ENCODE results near the gene TERC.

The TERC gene

GRCh38 chr3:169780742-169781141, 15.9 kb upstream of the TERC start:
- TF ChIP-seq EGR1 (IDR thresholded peaks at IDR 0.05), result no peak
- no peak for TF ChIP-seq TCF12 (IDR thresholded peaks at IDR 0.05; ENCODE audit: low read depth)
- no peak for TF ChIP-seq NFIC (IDR thresholded peaks at IDR 0.05)
- TF ChIP-seq CREB1 (IDR thresholded peaks at IDR 0.05; ENCODE audit: low read depth), result no peak
- no peak for TF ChIP-seq REST (IDR thresholded peaks at IDR 0.05; ENCODE audit: low read depth)
- no peak for TF ChIP-seq FOXM1 (IDR thresholded peaks at IDR 0.05; ENCODE audit: borderline replicate concordance, low read depth)
- no peak for TF ChIP-seq MAX (IDR thresholded peaks at IDR 0.05)
- TF ChIP-seq ZBTB7A (IDR thresholded peaks at IDR 0.05; ENCODE audit: low read depth), result no peak
- TF ChIP-seq EP300 (IDR thresholded peaks at IDR 0.05; ENCODE audit: borderline replicate concordance), result no peak
- TF ChIP-seq RAD21 (IDR thresholded peaks at IDR 0.05; ENCODE audit: low read depth), result no peak

- TF ChIP-seq RAD21 (IDR thresholded peaks at IDR 0.05; ENCODE audit: low read depth) (no peak), EGR1 (IDR thresholded peaks at IDR 0.05) (no peak), TEAD4 (IDR thresholded peaks at IDR 0.05) (no peak)
Measured at GRCh38 chr3:169777822-169778221, 13.0 kb upstream of the TERC start.

- no peak for TF ChIP-seq TAF1 (IDR thresholded peaks at IDR 0.05; ENCODE audit: low read depth)
Measured at GRCh38 chr3:169774186-169774585, 9.3 kb upstream of the TERC start.

GRCh38 chr3:169772897-169773816, 8.3 kb upstream of the TERC start, which contains the start of gene MYNN:
Gene MYNN, plus strand, starts transcription at chr3:169773396. Its CDS starts 900 bp downstream, at chr3:169774296.
- peak; percentile 93 for TF ChIP-seq CREB1 (IDR thresholded peaks at IDR 0.05; ENCODE audit: low read depth)
- TF ChIP-seq CEBPB (IDR thresholded peaks at IDR 0.05), result 0 out of 2 replicates have a peak, but pooled peaks have one; percentile 8
- peak; percentile 55; the same call in 1 of the 2 replicates for TF ChIP-seq MAX (IDR thresholded peaks at IDR 0.05)
- peak; percentile 78 for TF ChIP-seq ZBTB7A (IDR thresholded peaks at IDR 0.05; ENCODE audit: low read depth)
- TF ChIP-seq TAF1 (IDR thresholded peaks at IDR 0.05; ENCODE audit: low read depth), result peak; percentile 95
- TF ChIP-seq YY1 (IDR thresholded peaks at IDR 0.05; ENCODE audit: low read depth), result peak; percentile 97
- peak; percentile 70 for TF ChIP-seq TCF12 (IDR thresholded peaks at IDR 0.05; ENCODE audit: low read depth)
- peak; percentile 40; the same call in 1 of the 2 replicates for TF ChIP-seq EGR1 (IDR thresholded peaks at IDR 0.05)
- peak; percentile 71 for TF ChIP-seq NFIC (IDR thresholded peaks at IDR 0.05)
- no peak for TF ChIP-seq RAD21 (IDR thresholded peaks at IDR 0.05; ENCODE audit: low read depth)
- TF ChIP-seq USF1 (IDR thresholded peaks at IDR 0.05), result no peak
- TF ChIP-seq REST (IDR thresholded peaks at IDR 0.05; ENCODE audit: low read depth), result no peak
- peak; percentile 50; the same call in 1 of the 2 replicates for TF ChIP-seq EP300 (IDR thresholded peaks at IDR 0.05; ENCODE audit: borderline replicate concordance)
- peak; percentile 53; the same call in 1 of the 2 replicates for TF ChIP-seq FOXM1 (IDR thresholded peaks at IDR 0.05; ENCODE audit: borderline replicate concordance, low read depth)
- TF ChIP-seq TEAD4 (IDR thresholded peaks at IDR 0.05), result peak; percentile 18

- TF ChIP-seq YY1 (IDR thresholded peaks at IDR 0.05; ENCODE audit: low read depth) (peak; percentile 52; the same call in 1 of the 2 replicates), CEBPB (IDR thresholded peaks at IDR 0.05) (no peak), MAX (IDR thresholded peaks at IDR 0.05) (peak; percentile 96), CREB1 (IDR thresholded peaks at IDR 0.05; ENCODE audit: low read depth) (peak; percentile 33; the same call in 1 of the 2 replicates), EP300 (IDR thresholded peaks at IDR 0.05; ENCODE audit: borderline replicate concordance) (no peak), TEAD4 (IDR thresholded peaks at IDR 0.05) (no peak), RAD21 (IDR thresholded peaks at IDR 0.05; ENCODE audit: low read depth) (no peak), ZBTB7A (IDR thresholded peaks at IDR 0.05; ENCODE audit: low read depth) (no peak), NFIC (IDR thresholded peaks at IDR 0.05) (no peak), TCF12 (IDR thresholded peaks at IDR 0.05; ENCODE audit: low read depth) (peak; percentile 38; the same call in 1 of the 2 replicates), FOXM1 (IDR thresholded peaks at IDR 0.05; ENCODE audit: borderline replicate concordance, low read depth) (no peak)
Measured at GRCh38 chr3:169772305-169772896, 7.5 kb upstream of the TERC start.

Measured in Ishikawa (cell line).